Esophagus muscularis mucosa (tissue), 4 donors: ENCODE data around the gene OR6B2.

Source experiments
- EP300 ChIP-seq: sonication (generic); formaldehyde crosslinking; IDR thresholded peaks from one replicate; pipeline ENCODE4 v1.6.1; 2017; ENCODE audit warnings: antibody characterized with exemption
- POLR2A ChIP-seq: fragments of 450-650 bp; IDR thresholded peaks from one replicate; pipeline ENCODE4 v1.6.1; 2017; ENCODE audit warnings: antibody characterized with exemption, moderate library complexity, mild to moderate bottlenecking, low read depth
- POLR2AphosphoS5 ChIP-seq, 2 donors: sonication (generic); formaldehyde crosslinking; IDR thresholded peaks; one replicate each; pipeline ENCODE4 v1.6.1; 2017; ENCODE audit warnings: antibody characterized with exemption in 2 of 2
- TF ChIP-seq, protein P1 (sequence below), 3 experiments: fragments of 200-600 bp in 2 of 3; fragments of 450-650 bp in 1 of 3; sonication (generic) in 2 of 3; IDR thresholded peaks; one replicate each; pipeline ENCODE4 v1.5.1; 2017 to 2019; ENCODE audit warnings: antibody characterized with exemption in 3 of 3, mild to moderate bottlenecking in 2 of 3, moderate library complexity in 1 of 3

DNA sequence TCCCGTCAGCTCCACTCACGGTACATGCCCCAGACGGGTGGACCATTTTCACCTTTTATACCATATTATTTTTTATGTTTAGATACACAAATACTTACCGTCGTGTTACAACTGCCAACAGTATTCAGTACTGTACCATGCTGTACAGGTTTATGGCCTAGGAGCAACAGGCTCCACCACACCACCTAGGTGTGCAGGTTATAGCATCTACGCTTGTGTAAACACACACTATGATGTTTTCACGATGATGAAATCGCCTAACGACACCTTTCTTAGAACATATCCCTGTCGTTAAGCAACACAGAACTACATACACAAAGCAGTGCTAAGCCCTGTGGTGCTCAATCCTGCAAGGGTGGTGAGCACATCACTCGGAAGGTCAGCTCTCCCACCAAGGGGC is 29.6 kb downstream of the OR6B2 start:
- TF ChIP-seq POLR2A (no peak), POLR2AphosphoS5 (IDR thresholded peaks at IDR 0.05) (no peak), EP300 (no peak)
- TF ChIP-seq, protein P1, sequence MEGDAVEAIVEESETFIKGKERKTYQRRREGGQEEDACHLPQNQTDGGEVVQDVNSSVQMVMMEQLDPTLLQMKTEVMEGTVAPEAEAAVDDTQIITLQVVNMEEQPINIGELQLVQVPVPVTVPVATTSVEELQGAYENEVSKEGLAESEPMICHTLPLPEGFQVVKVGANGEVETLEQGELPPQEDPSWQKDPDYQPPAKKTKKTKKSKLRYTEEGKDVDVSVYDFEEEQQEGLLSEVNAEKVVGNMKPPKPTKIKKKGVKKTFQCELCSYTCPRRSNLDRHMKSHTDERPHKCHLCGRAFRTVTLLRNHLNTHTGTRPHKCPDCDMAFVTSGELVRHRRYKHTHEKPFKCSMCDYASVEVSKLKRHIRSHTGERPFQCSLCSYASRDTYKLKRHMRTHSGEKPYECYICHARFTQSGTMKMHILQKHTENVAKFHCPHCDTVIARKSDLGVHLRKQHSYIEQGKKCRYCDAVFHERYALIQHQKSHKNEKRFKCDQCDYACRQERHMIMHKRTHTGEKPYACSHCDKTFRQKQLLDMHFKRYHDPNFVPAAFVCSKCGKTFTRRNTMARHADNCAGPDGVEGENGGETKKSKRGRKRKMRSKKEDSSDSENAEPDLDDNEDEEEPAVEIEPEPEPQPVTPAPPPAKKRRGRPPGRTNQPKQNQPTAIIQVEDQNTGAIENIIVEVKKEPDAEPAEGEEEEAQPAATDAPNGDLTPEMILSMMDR (IDR thresholded peaks at IDR 0.05): no peak
